Neural cell (in vitro differentiated cells): Measurements from ENCODE around the gene PLSCR4.

Experiments used
- CTCF ChIP-seq: fragments of 450-650 bp; IDR thresholded peaks from 2 replicates; pipeline ENCODE4 v1.5.1; 2014; ENCODE audit warnings: antibody characterized with exemption, mild to moderate bottlenecking, moderate library complexity; ENCODE audit not compliant: poor library complexity, severe bottlenecking
- EP300 ChIP-seq: fragments of 450-650 bp; conservative IDR thresholded peaks from 2 replicates; pipeline ENCODE4 v1.6.1; 2014; ENCODE audit warnings: antibody characterized with exemption, mild to moderate bottlenecking, moderate library complexity; ENCODE audit not compliant: poor library complexity, severe bottlenecking
- EZH2 ChIP-seq: fragments of 200-600, 300-800 bp; shearing (Covaris generic), sonication (generic); IDR thresholded peaks from 2 replicates; pipeline ENCODE4 v1.6.1; 2014; ENCODE audit warnings: antibody characterized with exemption, low read length, borderline replicate concordance, mild to moderate bottlenecking; ENCODE audit not compliant: insufficient read depth, poor library complexity, severe bottlenecking
- MXI1 ChIP-seq: fragments of 450-650 bp; conservative IDR thresholded peaks from 2 replicates; pipeline ENCODE4 v1.6.1; 2014; ENCODE audit warnings: antibody characterized with exemption, mild to moderate bottlenecking; ENCODE audit not compliant: poor library complexity, severe bottlenecking
- POLR2AphosphoS5 ChIP-seq: IDR thresholded peaks from 2 replicates; pipeline ENCODE4 v1.6.1; 2012
- REST ChIP-seq: IDR thresholded peaks from 2 replicates; pipeline ENCODE4 v1.6.1; 2012; ENCODE audit warnings: borderline replicate concordance
- SMC3 ChIP-seq: fragments of 450-650 bp; conservative IDR thresholded peaks from 2 replicates; pipeline ENCODE4 v1.6.1; 2014; ENCODE audit warnings: antibody characterized with exemption, mild to moderate bottlenecking, moderate library complexity; ENCODE audit not compliant: poor library complexity
- TAF1 ChIP-seq: IDR thresholded peaks from 2 replicates; pipeline ENCODE4 v1.6.1; 2012; ENCODE audit warnings: low read depth

- no peak for TF ChIP-seq CTCF
- TF ChIP-seq TAF1, result no peak
- TF ChIP-seq EZH2, result no peak
- no peak for TF ChIP-seq MXI1
- TF ChIP-seq POLR2AphosphoS5, result no peak
- no peak for TF ChIP-seq SMC3
- TF ChIP-seq REST, result no peak
- TF ChIP-seq EP300, result no peak
Observed at GRCh38 chr3:146164971-146165769, 85.7 kb downstream of the PLSCR4 start.
